GM18907 (cell line): Measurements from ENCODE around the gene SCAF1.

Source experiments
- ATAC-seq: cut with Tn5 transposase; IDR thresholded peaks from one replicate; pipeline ENCODE4 v1.9.1; 2021; ENCODE audit warnings: mild to moderate bottlenecking, moderate library complexity; ENCODE audit not compliant: unreplicated experiment

Gene SCAF1

GRCh38 chr19:49641688-49642491 lies at the start of gene SCAF1:
SCAF1 (plus strand) TSS chr19:49642209; CDS start chr19:49645027, 2,818 bp downstream.
- ATAC-seq, result peak; percentile 67

- no peak for ATAC-seq
These were observed 49.4 kb upstream of the SCAF1 start for GRCh38 chr19:49592486-49593232.

- peak; percentile 43 for ATAC-seq
These were observed 48.5 kb upstream of the SCAF1 start for GRCh38 chr19:49593233-49594113.

- ATAC-seq, result no peak
These were observed 47.6 kb upstream of the SCAF1 start for GRCh38 chr19:49594157-49594992.

GRCh38 chr19:49594993-49595818 lies 46.8 kb upstream of the SCAF1 start:
- ATAC-seq, result no peak

GRCh38 chr19:49595819-49596404 lies 46.1 kb upstream of the SCAF1 start:
- ATAC-seq, result no peak

GRCh38 chr19:49596407-49596806 lies 45.6 kb upstream of the SCAF1 start:
- ATAC-seq, result no peak

- ATAC-seq, result no peak
These were observed 44.9 kb upstream of the SCAF1 start for GRCh38 chr19:49596954-49597702.

- ATAC-seq, result no peak
These were observed 44.4 kb upstream of the SCAF1 start for GRCh38 chr19:49597703-49597974.

- no peak for ATAC-seq
These were observed 42.4 kb upstream of the SCAF1 start for GRCh38 chr19:49599378-49600295.

GRCh38 chr19:49601482-49602038 lies 40.4 kb upstream of the SCAF1 start:
- no peak for ATAC-seq

- ATAC-seq, result no peak
These were observed 39.2 kb upstream of the SCAF1 start for GRCh38 chr19:49602806-49603205.

GRCh38 chr19:49605605-49606004 lies 36.4 kb upstream of the SCAF1 start:
- ATAC-seq, result no peak

- ATAC-seq, result no peak
These were observed 32.4 kb upstream of the SCAF1 start for GRCh38 chr19:49609499-49610092.

GRCh38 chr19:49613374-49613773 lies 28.6 kb upstream of the SCAF1 start:
- no peak for ATAC-seq

GRCh38 chr19:49614096-49614833 lies 27.7 kb upstream of the SCAF1 start:
- ATAC-seq, result no peak
